ENCODE measurements around the gene MIGA2.

MIGA2 gene

GRCh38 chr9:129118799-129119198 lies 82.4 kb downstream of the MIGA2 start:
- Mint-ChIP-seq H3K9me3 (no peaks in the 10 kb centered on the region), H3K4me1 (ENCODE audit: low read depth) (peaks cover 13% of the 10 kb centered on the region), H3K27ac (no peak overlapping the region), H3K4me3 (no peak overlapping the region), H3K36me3 (ENCODE audit: low read depth) (peaks cover 34% of the 10 kb centered on the region), H3K27me3 (no peaks in the 10 kb centered on the region)
- DNase-seq = no peak

- no peak for DNase-seq
- Mint-ChIP-seq H3K36me3 (ENCODE audit: low read depth) (peaks cover 47% of the 10 kb centered on the region), H3K9me3 (no peaks in the 10 kb centered on the region), H3K27ac (no peak overlapping the region), H3K4me1 (ENCODE audit: low read depth) (no peaks in the 10 kb centered on the region), H3K27me3 (no peaks in the 10 kb centered on the region), H3K4me3 (no peak overlapping the region)
These were observed 85.1 kb downstream of the MIGA2 start for GRCh38 chr9:129121483-129121882.

Data from activated T-cell treated with anti-CD3 and anti-CD28 coated beads, Interleukin-2, amount 50 U/mL, for 24 hours (primary cell).